ENCODE results near the gene TKTL1.

DNA sequence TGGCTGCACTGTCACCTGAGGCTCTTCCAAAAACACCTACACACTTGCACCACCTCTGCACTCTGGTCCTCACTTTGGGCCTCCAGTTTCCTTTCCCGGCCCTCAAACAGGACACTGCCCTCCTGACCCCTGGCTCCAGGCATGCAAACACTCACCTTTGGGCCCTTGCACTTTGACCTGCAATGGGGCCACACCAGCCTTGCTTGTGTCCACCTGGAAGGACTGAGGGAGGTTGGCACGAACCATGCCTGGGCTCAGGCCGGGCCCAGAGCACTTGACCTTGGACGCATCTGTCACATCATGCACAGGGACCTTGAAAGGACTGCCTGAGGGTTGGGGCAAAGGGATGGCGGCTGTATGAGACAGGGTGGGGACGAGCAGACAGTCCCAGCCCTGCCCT is 63.2 kb downstream of the TKTL1 start:
- TF ChIP-seq CTCF (optimal IDR thresholded peaks at IDR 0.05 in 1 of 3, IDR thresholded peaks at IDR 0.05 in 1 of 3, conservative IDR thresholded peaks at IDR 0.05 in 1 of 3; ENCODE audit: extremely low read depth in 1 of 3, insufficient read depth in 2 of 3, low read length in 3 of 3) (no peak), EZH2 (IDR thresholded peaks at IDR 0.05; ENCODE audit: low read length) (no peak)
